IMR-90 (cell line): ENCODE measurements around the gene CHAF1B.

Experiments used
- CEBPB ChIP-seq: IDR thresholded peaks from 2 replicates; pipeline ENCODE4 v1.6.1; 2012; ENCODE audit warnings: low read depth, low read length, improper control_type of control experiment
- CTCF ChIP-seq: conservative IDR thresholded peaks from 2 replicates; pipeline ENCODE4 v1.5.1; 2012; ENCODE audit warnings: mild to moderate bottlenecking, low read depth, low read length, improper control_type of control experiment
- POLR2A ChIP-seq: IDR thresholded peaks from 2 replicates; pipeline ENCODE4 v1.6.1; 2012; ENCODE audit warnings: mild to moderate bottlenecking, low read depth, low read length
- RAD21 ChIP-seq: IDR thresholded peaks from 2 replicates; pipeline ENCODE4 v1.6.1; 2012; ENCODE audit warnings: low read length, improper control_type of control experiment

GRCh38 chr21:36454706-36455105 lies 69.5 kb downstream of the CHAF1B start:
- TF ChIP-seq CTCF = no peak
- TF ChIP-seq POLR2A = no peak
- no peak for TF ChIP-seq CEBPB
- TF ChIP-seq RAD21 = no peak
